ENCODE results near the gene RNF182. TPM values are rescaled to one million over a fixed set of nuclear protein-coding genes. Genes with fewer than 3 reads are reported as not detected.

RNF182 gene
- total and polyA plus RNA-seq, 9 of the 15 experiments (the other 6 are each of a cell fraction or from before 2014, with no cell fraction given): 12.8 to 22.8 (median 17.5) TPM

DNA sequence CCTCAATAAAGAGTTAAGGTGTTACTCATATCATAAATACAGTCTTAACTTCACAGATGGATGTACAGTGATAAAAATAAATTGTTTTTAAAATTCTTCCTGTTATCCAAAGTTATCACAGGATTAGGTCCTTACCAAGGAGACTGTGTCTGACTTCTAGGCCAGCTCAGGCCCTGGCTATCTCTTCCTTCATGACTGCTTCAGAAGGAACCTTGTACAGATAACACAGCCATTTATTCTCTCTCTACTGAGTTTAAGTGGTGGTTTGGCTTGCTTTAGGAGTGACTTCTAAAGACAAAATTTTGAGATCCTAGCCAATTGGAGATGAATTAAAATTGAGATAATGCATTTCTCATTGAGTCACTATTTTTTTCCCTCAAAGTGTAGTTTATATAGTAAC, 40.8 kb upstream of the RNF182 start (continued):
- TF ChIP-seq, protein P1, sequence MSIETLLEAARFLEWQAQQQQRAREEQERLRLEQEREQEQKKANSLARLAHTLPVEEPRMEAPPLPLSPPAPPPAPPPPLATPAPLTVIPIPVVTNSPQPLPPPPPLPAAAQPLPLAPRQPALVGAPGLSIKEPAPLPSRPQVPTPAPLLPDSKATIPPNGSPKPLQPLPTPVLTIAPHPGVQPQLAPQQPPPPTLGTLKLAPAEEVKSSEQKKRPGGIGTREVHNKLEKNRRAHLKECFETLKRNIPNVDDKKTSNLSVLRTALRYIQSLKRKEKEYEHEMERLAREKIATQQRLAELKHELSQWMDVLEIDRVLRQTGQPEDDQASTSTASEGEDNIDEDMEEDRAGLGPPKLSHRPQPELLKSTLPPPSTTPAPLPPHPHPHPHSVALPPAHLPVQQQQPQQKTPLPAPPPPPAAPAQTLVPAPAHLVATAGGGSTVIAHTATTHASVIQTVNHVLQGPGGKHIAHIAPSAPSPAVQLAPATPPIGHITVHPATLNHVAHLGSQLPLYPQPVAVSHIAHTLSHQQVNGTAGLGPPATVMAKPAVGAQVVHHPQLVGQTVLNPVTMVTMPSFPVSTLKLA (conservative IDR thresholded peaks at IDR 0.05): 0 out of 4 replicates have a peak, but pooled peaks of 1 of the 2 experiments have one; percentile 14
- TF ChIP-seq PTBP1 (IDR thresholded peaks at IDR 0.05; ENCODE audit: low read depth, low read length): no peak

DNA sequence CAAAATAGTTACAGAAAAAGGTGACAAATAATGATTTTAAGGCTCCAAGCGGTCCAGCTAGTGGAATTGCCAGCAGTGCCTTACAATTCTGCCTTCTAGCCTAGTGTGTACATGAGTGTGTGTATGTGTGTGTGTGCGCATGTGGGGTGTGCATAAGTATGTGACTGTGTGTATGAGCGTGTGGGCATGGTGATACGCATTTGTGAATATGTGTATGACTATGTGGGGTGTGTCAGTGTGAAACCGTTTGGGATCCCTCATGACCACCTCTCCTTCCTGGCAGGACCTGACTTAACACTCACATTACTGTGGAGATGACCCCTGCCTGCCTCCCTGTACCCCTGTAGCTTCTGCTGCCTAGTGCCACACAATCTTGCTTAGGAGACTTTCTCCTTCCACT, 40.4 kb upstream of the RNF182 start:
- Histone ChIP-seq H3K9me3 (replicated peaks; ENCODE audit: control insufficient read depth, insufficient read depth, low read depth, low read length) (no peaks in the 10 kb centered on the region), H3K4me2 (ENCODE audit: insufficient read depth, low read length) (no peak overlapping the region), H3K27ac (ENCODE audit: extremely low read depth, low read depth, low read length) (no peak overlapping the region), H3K27me3 (ENCODE audit: control insufficient read depth in 2 of 2, insufficient read depth in 2 of 2, low read length in 2 of 2) (no peaks in the 10 kb centered on the region), H2AFZ (ENCODE audit: low read depth, low read length) (no peak overlapping the region; the same call in 1 of the 2 replicates), H4K20me1 (replicated peaks; ENCODE audit: control insufficient read depth, insufficient read depth, low read length) (no peaks in the 10 kb centered on the region), H3K4me1 (replicated peaks in 1 of 2; ENCODE audit: control insufficient read depth in 2 of 2, insufficient read depth in 2 of 2, low read length in 2 of 2) (peaks cover 0 to 5% of the 10 kb centered on the region in 2 experiments; a peak in 2 of 5 replicates), H3K9ac (ENCODE audit: insufficient read depth in 1 of 2, low read depth in 2 of 2, low read length in 2 of 2) (no peak overlapping the region; a peak in 1 of 4 replicates), H3K4me3 (no peak overlapping the region), H3K9me1 (ENCODE audit: control insufficient read depth, insufficient read depth, low read length) (no peaks in the 10 kb centered on the region), H3K79me2 (ENCODE audit: control insufficient read depth, insufficient read depth, low read length) (no peaks in the 10 kb centered on the region), H3K36me3 (ENCODE audit: control insufficient read depth, insufficient read depth, low read length) (no peaks in the 10 kb centered on the region)
- intact Hi-C loops (cut with micrococcal nuclease): no loop called here
- POLR2A ChIA-PET: interaction anchor here (0.6 to 1.5 kb wide), 6 partner anchors 10 to 408 kb away, joined by 3 to 11 read pairs (median 4); partner anchors contain the start of gene MCUR1
- in situ Hi-C loops (cut with MboI): no loop called here
- FAIRE-seq: no peak
- 66% methylated on average over 5 of the region's 5 CpGs for WGBS (ENCODE audit: insufficient coverage, low coverage, missing lambda C conversion rate)
- no peak for TF ChIP-seq POLR3G (IDR thresholded peaks at IDR 0.05; ENCODE audit: extremely low read depth, insufficient read length, insufficient replicate concordance)
- TF ChIP-seq ARID2 (IDR thresholded peaks at IDR 0.05): no peak
- TF ChIP-seq, protein P1 (conservative IDR thresholded peaks at IDR 0.05): 0 out of 4 replicates have a peak, but pooled peaks of 1 of the 2 experiments have one; percentile 7
- no peak for TF ChIP-seq SAP30 (IDR thresholded peaks at IDR 0.05; ENCODE audit: borderline replicate concordance, insufficient read depth, low read depth, low read length, poor library complexity, severe bottlenecking)
- CTCF ChIA-PET (ENCODE audit: low intra/inter-chr PET ratio): no interaction called here
- DNase-seq (ENCODE audit: extremely low read depth in 1 of 4, low spot score in 3 of 4): no peak
- ATAC-seq: peak; percentile 32; the same call in 1 of the 3 replicates
- BruUV-seq (replicated peaks): no TSS peak
